GM13976 (cell line): ENCODE data around the gene ZCCHC24.

Experiments
- DNase-seq: peaks from one replicate; pipeline ENCODE4 v3.0.0; 2012; ENCODE audit warnings: low spot score
- CTCF ChIP-seq: IDR thresholded peaks from 2 replicates; pipeline ENCODE4 v1.5.1; 2012; ENCODE audit warnings: borderline replicate concordance, mild to moderate bottlenecking; ENCODE audit not compliant: insufficient read depth; ENCODE audit errors: extremely low read depth, missing control alignments, control extremely low read depth
- in situ Hi-C: fragments of 300-500 bp; cut with MboI; formaldehyde crosslinking; loops from one replicate; pipeline ENCODE4 v1.12.0; 2022; ENCODE audit warnings: low sequenced_read_pairs, mixed read lengths, inconsistent platforms; ENCODE audit not compliant: unreplicated experiment

The ZCCHC24 gene

GRCh38 chr10:79385804-79386531 lies 59.5 kb downstream of the ZCCHC24 start:
- DNase-seq: peak; percentile 41
- in situ Hi-C loops: no loop called here
- no peak for TF ChIP-seq CTCF

GRCh38 chr10:79385392-79385795 lies 60.0 kb downstream of the ZCCHC24 start:
- in situ Hi-C loops: no loop called here
- peak; percentile 16 for DNase-seq
- TF ChIP-seq CTCF: no peak

GRCh38 chr10:79384773-79385391 lies 60.5 kb downstream of the ZCCHC24 start:
- no peak for TF ChIP-seq CTCF
- DNase-seq: peak; percentile 25
- in situ Hi-C loops: no loop called here

- no peak for TF ChIP-seq CTCF
- peak; percentile 20 for DNase-seq
- in situ Hi-C loops: no loop called here
Measured at GRCh38 chr10:79383974-79384606, 61.3 kb downstream of the ZCCHC24 start.

GRCh38 chr10:79382491-79382941 lies 62.9 kb downstream of the ZCCHC24 start:
- in situ Hi-C loops: no loop called here
- TF ChIP-seq CTCF: no peak
- no peak for DNase-seq

- in situ Hi-C loops: no loop called here
- no peak for DNase-seq
- TF ChIP-seq CTCF: no peak
Measured at GRCh38 chr10:79381804-79382221, 63.6 kb downstream of the ZCCHC24 start.
